ENCODE data around the gene SESTD1. TPM values are rescaled to one million over a fixed set of nuclear protein-coding genes. Genes with fewer than 3 reads are reported as not detected.

Gene SESTD1
- total and polyA plus RNA-seq, 2 of the 13 experiments (the other 11 are each of a cell fraction or from before 2014, with no cell fraction given), result 74.4 to 101 TPM

DNA sequence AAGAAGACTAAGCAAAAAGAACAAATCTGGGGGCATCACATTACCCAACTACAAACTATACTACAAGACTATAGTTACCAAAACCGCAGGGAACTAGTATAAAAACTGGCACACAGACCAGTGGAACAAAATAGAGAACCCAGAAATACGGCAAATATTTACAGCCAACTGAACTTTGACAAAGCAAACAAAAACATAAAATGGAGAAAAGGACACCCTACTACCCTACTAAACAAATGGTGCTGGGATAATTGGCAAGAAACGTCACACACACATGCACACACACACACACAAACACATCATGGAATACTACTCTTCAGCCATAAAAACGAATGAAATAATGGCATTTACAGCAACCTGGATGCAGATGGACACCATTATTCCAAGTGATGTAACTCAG is 53.3 kb downstream of the SESTD1 start:
- WGBS (ENCODE audit: low lambda C conversion rate), result 60% methylated on average over 4 of the region's 4 CpGs
- H3K4me1 ChIP-seq (ENCODE audit: insufficient read depth, low read length), result peaks cover 42% of the 10 kb centered on the region
- no peaks in the 10 kb centered on the region for H3K27me3 ChIP-seq (ENCODE audit: control insufficient read depth in 1 of 2, insufficient read depth in 2 of 2, low read length in 2 of 2)
- in situ Hi-C loops (cut with HindIII; ENCODE audit: extremely low pct_ligation_motif_present, low pct_unique_long_range_greater_than_20kb) (no loop called here), intact Hi-C loops (cut with micrococcal nuclease; ENCODE audit: unreplicated experiment) (no loop called here)
- BruUV-seq (replicated peaks), result no TSS peak
- FAIRE-seq (no peak), ATAC-seq (peak; percentile 32; the same call in 2 of the 3 replicates), DNase-seq (ENCODE audit: low spot score) (no peak)
- H4K20me1 ChIP-seq (ENCODE audit: insufficient read depth, low read length), result peaks cover 67% of the 10 kb centered on the region; the same call in 1 of the 2 replicates
- ChIA-PET POLR2A (no interaction called here), CTCF (ENCODE audit: low intra/inter-chr PET ratio, low total read pairs) (no interaction called here)
- no peak overlapping the region for H3K9ac ChIP-seq (ENCODE audit: insufficient read depth, low read depth, low read length)
- no peak overlapping the region for H2AFZ ChIP-seq (ENCODE audit: low read length)
- no peak overlapping the region for H3K27ac ChIP-seq (ENCODE audit: extremely low read length, insufficient read depth, low read length)
- H3K4me3 ChIP-seq (replicated peaks in 1 of 3; ENCODE audit: insufficient read depth in 1 of 3, low read depth in 2 of 3, low read length in 3 of 3), result no peak overlapping the region
- no peak overlapping the region; the same call in 1 of the 2 replicates for H3K4me2 ChIP-seq (ENCODE audit: low read depth, low read length)
- H3K9me3 ChIP-seq (ENCODE audit: low read length), result peaks cover 31% of the 10 kb centered on the region; the same call in 1 of the 2 replicates
- H3K36me3 ChIP-seq (replicated peaks in 1 of 2; ENCODE audit: control insufficient read depth in 1 of 2, insufficient read depth in 2 of 2, low read length in 2 of 2), result no peaks in the 10 kb centered on the region
- H3K79me2 ChIP-seq (ENCODE audit: insufficient read depth, low read length), result peaks cover 96% of the 10 kb centered on the region
- peak; percentile 7; the same call in 1 of the 2 replicates for TF ChIP-seq HNF4G (IDR thresholded peaks at IDR 0.05; ENCODE audit: borderline replicate concordance, low read depth, low read length)
- TF ChIP-seq HNF4G (CRISPR knock-in tag; IDR thresholded peaks at IDR 0.05; ENCODE audit: borderline replicate concordance, low read depth), result no peak
- no peak for TF ChIP-seq NFKBIZ (CRISPR knock-in tag; IDR thresholded peaks at IDR 0.05)
- TF ChIP-seq PITX1 (CRISPR knock-in tag; IDR thresholded peaks at IDR 0.05), result no peak
- no peak for TF ChIP-seq ZMAT3 (CRISPR knock-in tag; conservative IDR thresholded peaks at IDR 0.05)
- no peak; the same call in 1 of the 2 replicates for TF ChIP-seq FOXP1 (IDR thresholded peaks at IDR 0.05)
- TF ChIP-seq FOXP1 (CRISPR knock-in tag; IDR thresholded peaks at IDR 0.05), result peak; percentile 49; the same call in 1 of the 2 replicates
- TF ChIP-seq, protein P1, sequence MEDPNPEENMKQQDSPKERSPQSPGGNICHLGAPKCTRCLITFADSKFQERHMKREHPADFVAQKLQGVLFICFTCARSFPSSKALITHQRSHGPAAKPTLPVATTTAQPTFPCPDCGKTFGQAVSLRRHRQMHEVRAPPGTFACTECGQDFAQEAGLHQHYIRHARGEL (CRISPR knock-in tag; IDR thresholded peaks at IDR 0.05), result no peak
- TF ChIP-seq GATAD2A (CRISPR knock-in tag; IDR thresholded peaks at IDR 0.05), result 0 out of 2 replicates have a peak, but pooled peaks have one; percentile 24
- TF ChIP-seq, protein P2, sequence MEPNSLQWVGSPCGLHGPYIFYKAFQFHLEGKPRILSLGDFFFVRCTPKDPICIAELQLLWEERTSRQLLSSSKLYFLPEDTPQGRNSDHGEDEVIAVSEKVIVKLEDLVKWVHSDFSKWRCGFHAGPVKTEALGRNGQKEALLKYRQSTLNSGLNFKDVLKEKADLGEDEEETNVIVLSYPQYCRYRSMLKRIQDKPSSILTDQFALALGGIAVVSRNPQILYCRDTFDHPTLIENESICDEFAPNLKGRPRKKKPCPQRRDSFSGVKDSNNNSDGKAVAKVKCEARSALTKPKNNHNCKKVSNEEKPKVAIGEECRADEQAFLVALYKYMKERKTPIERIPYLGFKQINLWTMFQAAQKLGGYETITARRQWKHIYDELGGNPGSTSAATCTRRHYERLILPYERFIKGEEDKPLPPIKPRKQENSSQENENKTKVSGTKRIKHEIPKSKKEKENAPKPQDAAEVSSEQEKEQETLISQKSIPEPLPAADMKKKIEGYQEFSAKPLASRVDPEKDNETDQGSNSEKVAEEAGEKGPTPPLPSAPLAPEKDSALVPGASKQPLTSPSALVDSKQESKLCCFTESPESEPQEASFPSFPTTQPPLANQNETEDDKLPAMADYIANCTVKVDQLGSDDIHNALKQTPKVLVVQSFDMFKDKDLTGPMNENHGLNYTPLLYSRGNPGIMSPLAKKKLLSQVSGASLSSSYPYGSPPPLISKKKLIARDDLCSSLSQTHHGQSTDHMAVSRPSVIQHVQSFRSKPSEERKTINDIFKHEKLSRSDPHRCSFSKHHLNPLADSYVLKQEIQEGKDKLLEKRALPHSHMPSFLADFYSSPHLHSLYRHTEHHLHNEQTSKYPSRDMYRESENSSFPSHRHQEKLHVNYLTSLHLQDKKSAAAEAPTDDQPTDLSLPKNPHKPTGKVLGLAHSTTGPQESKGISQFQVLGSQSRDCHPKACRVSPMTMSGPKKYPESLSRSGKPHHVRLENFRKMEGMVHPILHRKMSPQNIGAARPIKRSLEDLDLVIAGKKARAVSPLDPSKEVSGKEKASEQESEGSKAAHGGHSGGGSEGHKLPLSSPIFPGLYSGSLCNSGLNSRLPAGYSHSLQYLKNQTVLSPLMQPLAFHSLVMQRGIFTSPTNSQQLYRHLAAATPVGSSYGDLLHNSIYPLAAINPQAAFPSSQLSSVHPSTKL (CRISPR knock-in tag; IDR thresholded peaks at IDR 0.05), result peak; percentile 10; the same call in 1 of the 2 replicates
- TF ChIP-seq, protein P3, sequence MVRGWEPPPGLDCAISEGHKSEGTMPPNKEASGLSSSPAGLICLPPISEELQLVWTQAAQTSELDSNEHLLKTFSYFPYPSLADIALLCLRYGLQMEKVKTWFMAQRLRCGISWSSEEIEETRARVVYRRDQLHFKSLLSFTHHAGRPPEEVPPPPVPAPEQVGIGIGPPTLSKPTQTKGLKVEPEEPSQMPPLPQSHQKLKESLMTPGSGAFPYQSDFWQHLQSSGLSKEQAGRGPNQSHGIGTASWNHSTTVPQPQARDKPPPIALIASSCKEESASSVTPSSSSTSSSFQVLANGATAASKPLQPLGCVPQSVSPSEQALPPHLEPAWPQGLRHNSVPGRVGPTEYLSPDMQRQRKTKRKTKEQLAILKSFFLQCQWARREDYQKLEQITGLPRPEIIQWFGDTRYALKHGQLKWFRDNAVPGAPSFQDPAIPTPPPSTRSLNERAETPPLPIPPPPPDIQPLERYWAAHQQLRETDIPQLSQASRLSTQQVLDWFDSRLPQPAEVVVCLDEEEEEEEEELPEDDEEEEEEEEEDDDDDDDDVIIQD (CRISPR knock-in tag; IDR thresholded peaks at IDR 0.05; ENCODE audit: low read depth), result peak; percentile 93
- TF ChIP-seq SOX13 (IDR thresholded peaks at IDR 0.05), result no peak
- 0 out of 4 replicates have a peak, but pooled peaks of 1 of the 2 experiments have one; percentile 15 for TF ChIP-seq SOX13 (CRISPR knock-in tag; conservative IDR thresholded peaks at IDR 0.05 in 1 of 2, IDR thresholded peaks at IDR 0.05 in 1 of 2)
- TF ChIP-seq, protein P4, sequence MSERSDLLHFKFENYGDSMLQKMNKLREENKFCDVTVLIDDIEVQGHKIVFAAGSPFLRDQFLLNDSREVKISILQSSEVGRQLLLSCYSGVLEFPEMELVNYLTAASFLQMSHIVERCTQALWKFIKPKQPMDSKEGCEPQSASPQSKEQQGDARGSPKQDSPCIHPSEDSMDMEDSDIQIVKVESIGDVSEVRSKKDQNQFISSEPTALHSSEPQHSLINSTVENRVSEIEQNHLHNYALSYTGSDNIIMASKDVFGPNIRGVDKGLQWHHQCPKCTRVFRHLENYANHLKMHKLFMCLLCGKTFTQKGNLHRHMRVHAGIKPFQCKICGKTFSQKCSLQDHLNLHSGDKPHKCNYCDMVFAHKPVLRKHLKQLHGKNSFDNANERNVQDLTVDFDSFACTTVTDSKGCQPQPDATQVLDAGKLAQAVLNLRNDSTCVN (CRISPR knock-in tag; IDR thresholded peaks at IDR 0.05; ENCODE audit: borderline replicate concordance), result no peak
- TF ChIP-seq, protein P5, sequence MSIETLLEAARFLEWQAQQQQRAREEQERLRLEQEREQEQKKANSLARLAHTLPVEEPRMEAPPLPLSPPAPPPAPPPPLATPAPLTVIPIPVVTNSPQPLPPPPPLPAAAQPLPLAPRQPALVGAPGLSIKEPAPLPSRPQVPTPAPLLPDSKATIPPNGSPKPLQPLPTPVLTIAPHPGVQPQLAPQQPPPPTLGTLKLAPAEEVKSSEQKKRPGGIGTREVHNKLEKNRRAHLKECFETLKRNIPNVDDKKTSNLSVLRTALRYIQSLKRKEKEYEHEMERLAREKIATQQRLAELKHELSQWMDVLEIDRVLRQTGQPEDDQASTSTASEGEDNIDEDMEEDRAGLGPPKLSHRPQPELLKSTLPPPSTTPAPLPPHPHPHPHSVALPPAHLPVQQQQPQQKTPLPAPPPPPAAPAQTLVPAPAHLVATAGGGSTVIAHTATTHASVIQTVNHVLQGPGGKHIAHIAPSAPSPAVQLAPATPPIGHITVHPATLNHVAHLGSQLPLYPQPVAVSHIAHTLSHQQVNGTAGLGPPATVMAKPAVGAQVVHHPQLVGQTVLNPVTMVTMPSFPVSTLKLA (IDR thresholded peaks at IDR 0.05), result no peak
- no peak for TF ChIP-seq MIER3 (CRISPR knock-in tag; IDR thresholded peaks at IDR 0.05; ENCODE audit: borderline replicate concordance)
- TF ChIP-seq NR2F1 (CRISPR knock-in tag; IDR thresholded peaks at IDR 0.05), result no peak
- TF ChIP-seq ZSCAN21 (CRISPR knock-in tag; IDR thresholded peaks at IDR 0.05; ENCODE audit: borderline replicate concordance), result no peak

Data from HepG2 (cell line).